ENCODE results near the gene CDKN1B.

GRCh38 chr12:12704593-12705230, 12.5 kb upstream of the CDKN1B start:
- TF ChIP-seq GATA2 (IDR thresholded peaks at IDR 0.05; ENCODE audit: low read depth, low read length) (no peak), GATA3 (IDR thresholded peaks at IDR 0.05; ENCODE audit: low read depth, low read length) (no peak)
